ENCODE measurements around the gene NUP205.
"Not testable (repeated sequence)": the region's sequence is repeated elsewhere in the genome, so short reads cannot be mapped to it uniquely, and the experiment has no call there.

Gene NUP205

DNA sequence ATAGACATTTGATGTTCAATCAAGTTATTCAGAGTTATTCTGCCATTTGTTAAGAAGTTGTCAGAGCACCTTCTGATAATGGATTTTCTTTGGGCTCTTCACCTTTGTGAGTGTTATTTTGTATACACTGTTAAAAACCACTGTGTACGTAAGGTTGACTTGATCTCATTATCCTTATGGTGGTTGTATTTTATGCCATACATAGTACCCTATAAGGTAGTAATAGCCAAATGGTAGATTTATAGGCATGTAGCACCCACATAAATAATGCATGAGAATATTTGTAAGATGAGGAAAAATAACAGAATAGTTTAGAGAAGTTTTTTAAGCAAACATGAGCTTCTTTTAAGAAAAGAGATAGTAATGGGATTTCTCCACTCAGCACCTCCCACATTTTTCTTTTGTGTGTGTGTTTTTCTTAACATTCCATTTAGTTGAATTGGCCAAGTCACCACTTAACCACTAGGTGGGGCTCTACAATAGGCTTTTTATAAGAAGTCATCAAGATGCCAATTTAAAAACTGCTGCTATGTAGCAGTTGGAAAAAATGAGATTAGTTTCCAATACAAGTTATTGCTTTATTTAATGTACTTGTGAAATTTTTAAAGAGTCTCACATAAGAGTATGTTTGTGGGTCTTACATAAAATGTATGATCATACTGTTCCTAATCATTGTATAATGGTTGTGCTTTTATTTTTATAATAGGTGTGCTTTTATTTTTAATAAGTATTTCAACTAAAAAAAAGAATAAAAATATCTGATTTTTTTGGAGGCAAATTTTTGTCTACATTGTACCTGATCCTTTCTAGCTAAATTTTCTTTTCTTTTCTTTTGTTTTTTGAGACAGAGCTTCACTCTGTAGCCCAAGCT is 63.5 kb downstream of the NUP205 start:
- Histone ChIP-seq H3K36me3 (ENCODE audit: insufficient read depth, low read length) (peaks cover 98% of the 10 kb centered on the region), H3K4me3 (ENCODE audit: low read length) (no peak overlapping the region), H3K4me1 (ENCODE audit: insufficient read depth, low read length) (no peaks in the 10 kb centered on the region), H3K9me3 (ENCODE audit: insufficient read depth, low read depth, low read length) (no peaks in the 10 kb centered on the region), H3K27me3 (ENCODE audit: insufficient read depth, low read length) (no peaks in the 10 kb centered on the region), H3K27ac (ENCODE audit: low read depth, low read length) (no peak overlapping the region), H3K9ac (ENCODE audit: low read depth, low read length) (no peak overlapping the region)
- 83% methylated on average over 1 of the region's 1 CpG for WGBS

DNA sequence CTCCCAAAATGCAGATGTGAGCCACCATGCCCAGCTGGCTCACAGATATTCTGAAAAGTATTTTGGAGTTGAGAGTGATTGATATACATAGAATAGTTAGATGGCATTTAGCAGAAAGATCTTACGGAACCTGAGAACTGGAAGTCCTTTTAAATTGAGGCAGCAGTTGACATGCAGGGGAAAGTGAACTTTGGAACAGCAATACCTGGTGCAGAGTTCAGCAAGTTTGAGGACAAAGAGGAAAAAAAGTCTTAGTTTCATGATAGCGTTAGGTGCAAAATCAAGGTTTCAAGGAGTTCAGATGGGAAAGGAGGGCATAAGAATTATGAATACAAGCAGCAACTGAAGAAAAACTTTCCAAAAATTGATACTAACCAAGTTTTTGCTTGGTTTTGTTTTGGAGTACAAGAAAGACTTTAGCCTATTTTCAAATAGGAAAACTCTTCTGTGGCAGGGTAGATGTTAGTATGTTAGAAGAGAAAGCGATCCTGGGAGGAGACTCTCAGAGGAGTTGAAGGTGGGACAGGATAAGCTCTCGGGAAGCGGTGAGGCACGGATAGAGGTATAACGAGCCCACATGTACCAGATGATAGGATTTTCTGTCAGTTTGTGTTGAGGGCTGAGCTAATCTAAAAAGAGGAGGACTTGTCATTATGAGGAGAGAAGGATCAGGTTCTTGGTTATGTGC is 76.6 kb downstream of the NUP205 start:
- Histone ChIP-seq H3K9ac (ENCODE audit: low read depth, low read length) (no peak overlapping the region), H3K27me3 (ENCODE audit: insufficient read depth, low read length) (no peaks in the 10 kb centered on the region), H3K9me3 (ENCODE audit: insufficient read depth, low read depth, low read length) (no peaks in the 10 kb centered on the region), H3K4me1 (ENCODE audit: insufficient read depth, low read length) (no peaks in the 10 kb centered on the region), H3K4me3 (ENCODE audit: low read length) (no peak overlapping the region), H3K27ac (ENCODE audit: low read depth, low read length) (no peak overlapping the region), H3K36me3 (ENCODE audit: insufficient read depth, low read length) (peaks cover 98% of the 10 kb centered on the region)
- WGBS, result 97% methylated on average over 7 of the region's 7 CpGs

DNA sequence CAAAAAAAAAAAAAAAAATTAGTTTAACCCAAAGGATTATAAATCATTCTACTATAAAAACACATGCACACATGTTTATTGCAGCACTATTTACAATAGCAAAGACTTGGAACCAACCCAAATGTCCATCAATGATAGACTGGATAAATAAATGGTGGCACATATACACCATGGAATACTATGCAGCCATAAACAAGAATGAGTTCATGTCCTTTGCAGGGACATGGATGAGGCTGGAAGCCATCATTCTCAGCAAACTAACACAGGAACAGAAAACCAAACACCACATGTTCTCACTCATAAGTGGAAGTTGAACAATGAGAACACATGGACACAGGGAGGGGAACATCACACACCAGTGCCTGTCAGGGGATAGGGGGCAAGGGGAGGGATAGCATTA is 82.0 kb downstream of the NUP205 start:
- not testable (repeated sequence) for H3K9ac ChIP-seq (ENCODE audit: low read depth, low read length); H3K4me1 ChIP-seq (ENCODE audit: insufficient read depth, low read length)
- H3K36me3 ChIP-seq (ENCODE audit: insufficient read depth, low read length), result peaks cover 100% of the 10 kb centered on the region

DNA sequence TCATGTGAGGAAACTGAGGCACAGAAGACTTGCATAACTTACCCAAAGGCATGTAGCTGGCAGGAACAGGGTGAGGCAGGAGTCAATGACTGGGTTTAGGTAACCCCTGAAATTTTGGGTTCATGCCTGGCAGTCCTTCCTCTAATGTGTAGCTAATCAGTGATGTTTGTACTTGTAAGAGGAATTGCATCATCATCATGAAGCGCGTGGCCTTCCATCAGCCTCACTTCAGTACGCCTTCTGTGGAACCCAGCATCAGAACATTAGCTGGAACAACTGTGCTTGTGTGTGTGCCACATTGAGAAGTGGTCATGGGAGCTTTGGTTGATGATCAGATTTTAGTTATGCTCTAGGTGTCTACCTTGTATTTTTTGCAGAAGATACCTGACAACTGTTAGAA is 86.4 kb downstream of the NUP205 start:
- H3K4me1 ChIP-seq (ENCODE audit: insufficient read depth, low read length), result no peaks in the 10 kb centered on the region
- H3K27ac ChIP-seq (ENCODE audit: low read depth, low read length), result no peak overlapping the region
- 96% methylated on average over 3 of the region's 3 CpGs for WGBS
- H3K9me3 ChIP-seq (ENCODE audit: insufficient read depth, low read depth, low read length), result no peaks in the 10 kb centered on the region
- no peak overlapping the region for H3K9ac ChIP-seq (ENCODE audit: low read depth, low read length)
- no peak overlapping the region for H3K4me3 ChIP-seq (ENCODE audit: low read length)
- H3K27me3 ChIP-seq (ENCODE audit: insufficient read depth, low read length), result no peaks in the 10 kb centered on the region
- H3K36me3 ChIP-seq (ENCODE audit: insufficient read depth, low read length), result peaks cover 100% of the 10 kb centered on the region

More for the DNA sequence above, 82.0 kb downstream of the NUP205 start:
- H3K9me3 ChIP-seq (ENCODE audit: insufficient read depth, low read depth, low read length); H3K4me3 ChIP-seq (ENCODE audit: low read length); H3K27ac ChIP-seq (ENCODE audit: low read depth, low read length); H3K27me3 ChIP-seq (ENCODE audit: insufficient read depth, low read length): not testable (repeated sequence)

DNA sequence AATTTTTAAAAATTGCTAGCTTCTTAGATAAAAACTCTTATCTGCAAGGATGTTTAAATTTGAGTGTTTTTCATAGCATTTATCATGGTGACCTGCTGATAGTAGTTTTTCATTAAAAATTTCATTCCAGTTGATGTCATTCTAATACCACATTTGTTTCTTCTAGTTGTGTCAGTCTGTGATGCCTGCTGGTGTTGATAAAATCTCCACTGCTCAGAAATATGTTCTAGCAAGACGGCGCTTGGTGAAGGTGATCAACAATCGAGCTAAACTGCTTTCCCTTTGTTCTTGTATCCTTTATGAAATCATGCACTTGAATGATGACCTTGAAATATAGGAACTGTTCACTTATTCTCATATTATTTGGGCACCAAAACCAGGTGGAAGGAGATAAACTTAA is 87.0 kb downstream of the NUP205 start:
- WGBS, result 100% methylated on average over 3 of the region's 3 CpGs
- Histone ChIP-seq H3K4me1 (ENCODE audit: insufficient read depth, low read length) (no peaks in the 10 kb centered on the region), H3K36me3 (ENCODE audit: insufficient read depth, low read length) (peaks cover 100% of the 10 kb centered on the region), H3K9ac (ENCODE audit: low read depth, low read length) (no peak overlapping the region), H3K27ac (ENCODE audit: low read depth, low read length) (no peak overlapping the region), H3K27me3 (ENCODE audit: insufficient read depth, low read length) (no peaks in the 10 kb centered on the region), H3K9me3 (ENCODE audit: insufficient read depth, low read depth, low read length) (no peaks in the 10 kb centered on the region), H3K4me3 (ENCODE audit: low read length) (no peak overlapping the region)

DNA sequence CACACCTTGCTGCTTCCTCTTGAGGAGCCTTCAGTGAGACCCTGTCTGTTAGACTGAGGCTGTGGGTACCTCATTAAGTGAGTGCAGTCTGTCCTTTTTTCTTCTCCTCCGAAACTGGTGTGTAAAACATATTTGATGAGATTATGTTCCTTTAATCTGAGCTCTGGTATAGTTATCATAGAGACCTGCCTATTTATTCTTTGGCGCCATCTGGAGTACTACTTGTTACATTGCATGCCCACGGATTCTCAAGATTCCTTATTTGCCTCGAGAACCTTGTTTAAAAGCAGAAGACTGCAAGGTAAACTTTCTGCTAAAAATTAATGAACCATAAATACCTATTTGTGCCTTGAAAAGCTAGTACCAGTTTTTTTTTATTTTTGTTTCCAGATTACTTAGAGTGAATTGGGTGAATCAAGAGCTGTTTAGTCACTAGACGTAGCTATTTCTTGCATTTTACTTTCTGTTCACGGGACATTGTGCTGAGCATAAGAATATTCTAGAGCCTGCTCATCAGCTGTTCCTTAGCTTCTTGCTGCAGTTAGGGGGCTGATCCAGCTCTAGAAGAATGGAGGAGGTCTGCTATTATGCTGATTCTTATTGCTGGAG is 87.7 kb downstream of the NUP205 start:
- Histone ChIP-seq H3K36me3 (ENCODE audit: insufficient read depth, low read length) (peaks cover 94% of the 10 kb centered on the region), H3K9ac (ENCODE audit: low read depth, low read length) (no peak overlapping the region), H3K4me1 (ENCODE audit: insufficient read depth, low read length) (no peaks in the 10 kb centered on the region), H3K9me3 (ENCODE audit: insufficient read depth, low read depth, low read length) (no peaks in the 10 kb centered on the region), H3K27ac (ENCODE audit: low read depth, low read length) (no peak overlapping the region), H3K4me3 (ENCODE audit: low read length) (no peak overlapping the region), H3K27me3 (ENCODE audit: insufficient read depth, low read length) (no peaks in the 10 kb centered on the region)
- 77% methylated on average over 6 of the region's 6 CpGs for WGBS

DNA sequence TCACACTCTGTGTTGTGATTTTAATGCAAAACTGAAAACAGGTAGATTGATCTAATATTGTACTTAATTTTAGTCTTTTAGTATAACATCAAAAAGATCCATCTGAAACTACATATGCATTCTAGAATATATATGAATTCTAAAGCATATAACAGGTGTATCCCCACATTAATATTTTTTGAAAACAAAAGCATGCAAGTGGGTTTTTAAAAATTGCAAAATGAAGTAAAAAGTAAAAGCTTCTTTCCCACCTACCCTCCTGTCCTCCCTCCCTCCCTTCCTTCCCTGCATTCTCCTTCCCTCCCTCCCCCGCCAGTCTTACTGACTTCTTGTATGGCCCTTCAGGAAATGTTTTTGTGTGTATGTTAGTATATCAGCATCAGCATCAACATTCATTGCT is 90.0 kb downstream of the NUP205 start:
- Histone ChIP-seq H3K27ac (ENCODE audit: low read depth, low read length) (no peak overlapping the region), H3K9me3 (ENCODE audit: insufficient read depth, low read depth, low read length) (no peaks in the 10 kb centered on the region), H3K4me3 (ENCODE audit: low read length) (no peak overlapping the region), H3K9ac (ENCODE audit: low read depth, low read length) (no peak overlapping the region), H3K4me1 (ENCODE audit: insufficient read depth, low read length) (no peaks in the 10 kb centered on the region), H3K27me3 (ENCODE audit: insufficient read depth, low read length) (no peaks in the 10 kb centered on the region), H3K36me3 (ENCODE audit: insufficient read depth, low read length) (peaks cover 78% of the 10 kb centered on the region)
- no CpG with 5 or more reads among the region's 1 CpG for WGBS

DNA sequence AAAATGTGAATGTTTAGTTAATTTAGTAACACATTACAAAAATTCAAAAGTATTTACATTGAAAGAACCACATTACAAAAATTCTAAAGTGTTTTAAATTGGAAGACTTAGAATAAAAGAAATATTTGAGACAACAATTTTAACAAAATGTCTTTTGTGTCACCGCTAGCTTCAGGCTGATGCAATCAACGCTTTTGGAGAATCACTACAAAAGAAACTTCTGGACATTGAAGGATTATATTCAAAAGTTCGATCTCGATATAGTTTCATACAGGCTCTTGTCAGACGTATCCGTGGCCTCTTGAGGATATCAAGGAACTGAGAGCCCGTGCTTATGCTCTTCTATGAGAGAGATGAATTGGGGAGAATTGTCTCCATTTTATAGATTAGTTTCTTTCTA is 90.5 kb downstream of the NUP205 start:
- Histone ChIP-seq H3K36me3 (ENCODE audit: insufficient read depth, low read length) (peaks cover 73% of the 10 kb centered on the region), H3K27me3 (ENCODE audit: insufficient read depth, low read length) (no peaks in the 10 kb centered on the region), H3K9me3 (ENCODE audit: insufficient read depth, low read depth, low read length) (no peaks in the 10 kb centered on the region), H3K4me1 (ENCODE audit: insufficient read depth, low read length) (0 out of 2 replicates have a peak, but pooled peaks cover 3% of the 10 kb centered on the region), H3K27ac (ENCODE audit: low read depth, low read length) (no peak overlapping the region), H3K9ac (ENCODE audit: low read depth, low read length) (no peak overlapping the region), H3K4me3 (ENCODE audit: low read length) (no peak overlapping the region)
- WGBS, result 98% methylated on average over 7 of the region's 7 CpGs

DNA sequence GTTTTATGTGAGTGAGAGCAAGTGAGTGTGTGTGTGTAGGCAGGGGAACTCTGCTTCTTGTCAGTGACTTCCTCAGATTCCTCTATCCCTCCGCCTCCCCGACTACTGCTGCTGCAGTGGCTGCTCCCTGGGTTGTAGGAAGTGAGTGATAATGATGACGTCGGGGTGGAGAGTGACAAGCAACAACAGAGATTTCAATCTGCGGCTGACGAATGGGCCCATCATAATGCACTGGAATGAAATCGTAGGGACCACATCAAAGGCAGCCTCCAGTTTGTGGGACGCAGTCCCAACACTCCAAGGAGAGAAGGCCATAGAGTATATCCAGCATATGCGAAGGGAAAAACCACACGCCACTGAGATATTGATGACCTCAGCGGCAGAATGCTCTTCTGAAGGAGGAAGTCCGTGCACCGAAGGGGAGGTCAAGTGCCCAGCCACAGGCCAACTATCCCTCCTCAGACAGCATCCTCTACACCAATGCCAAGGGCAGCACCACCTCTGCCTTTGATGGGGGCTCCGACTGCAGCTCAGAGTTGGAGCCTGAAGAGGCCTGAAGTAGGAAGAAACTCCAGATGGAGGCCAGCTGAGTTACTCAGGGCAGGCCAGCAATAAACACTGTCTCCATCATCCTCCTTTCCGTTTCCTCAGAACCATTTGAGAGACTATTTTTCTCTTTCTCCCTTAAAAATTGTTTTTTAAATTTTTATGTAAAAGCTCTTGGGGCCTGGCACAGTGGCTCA is 93.3 kb downstream of the NUP205 start:
- Histone ChIP-seq H3K36me3 (ENCODE audit: insufficient read depth, low read length) (peaks cover 45% of the 10 kb centered on the region), H3K9ac (ENCODE audit: low read depth, low read length) (no peak overlapping the region), H3K9me3 (ENCODE audit: insufficient read depth, low read depth, low read length) (no peaks in the 10 kb centered on the region), H3K27ac (ENCODE audit: low read depth, low read length) (peak overlapping the region; percentile 30; the same call in 1 of the 2 replicates), H3K27me3 (ENCODE audit: insufficient read depth, low read length) (no peaks in the 10 kb centered on the region), H3K4me1 (ENCODE audit: insufficient read depth, low read length) (0 out of 2 replicates have a peak, but pooled peaks cover 6% of the 10 kb centered on the region), H3K4me3 (ENCODE audit: low read length) (no peak overlapping the region)
- WGBS, result 90% methylated on average over 15 of the region's 15 CpGs

DNA sequence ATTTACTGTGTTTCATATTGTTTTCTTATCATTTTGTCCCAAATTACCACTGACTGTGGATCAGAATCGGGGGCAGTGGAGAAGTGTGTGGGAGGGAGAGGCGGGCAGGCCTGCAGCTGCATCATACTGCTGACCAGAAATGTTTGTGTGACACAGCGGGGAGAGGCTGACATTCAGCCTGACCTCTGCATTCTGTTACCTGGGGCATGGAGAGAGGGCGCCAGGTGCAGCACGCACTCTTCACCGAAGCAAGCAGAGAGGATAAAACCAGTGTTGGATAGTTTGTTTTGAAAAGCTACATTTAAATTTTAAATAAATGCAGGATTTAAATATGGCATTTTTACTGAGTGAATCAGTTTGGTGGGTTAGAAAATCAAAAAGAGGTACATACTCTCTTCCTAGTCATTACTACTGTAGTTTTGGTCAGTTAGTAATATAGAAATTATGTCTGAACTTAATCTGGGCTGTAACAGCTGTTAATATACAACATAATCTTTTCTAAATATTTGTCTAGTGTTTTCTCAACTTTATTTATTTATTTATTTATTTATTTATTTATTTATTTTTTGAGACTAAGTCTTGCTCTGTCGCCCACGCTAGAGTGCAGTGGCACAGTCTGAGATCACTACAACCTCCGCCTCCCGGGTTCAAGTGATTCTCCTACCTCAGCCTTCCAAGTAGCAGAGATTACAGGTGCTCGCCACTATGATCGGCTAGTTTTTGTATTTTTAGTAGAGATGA is 95.8 kb downstream of the NUP205 start:
- no peaks in the 10 kb centered on the region for H3K27me3 ChIP-seq (ENCODE audit: insufficient read depth, low read length)
- H3K36me3 ChIP-seq (ENCODE audit: insufficient read depth, low read length), result peaks cover 20% of the 10 kb centered on the region
- H3K9ac ChIP-seq (ENCODE audit: low read depth, low read length), result no peak overlapping the region
- no peak overlapping the region for H3K27ac ChIP-seq (ENCODE audit: low read depth, low read length)
- H3K9me3 ChIP-seq (ENCODE audit: insufficient read depth, low read depth, low read length), result no peaks in the 10 kb centered on the region
- no peak overlapping the region for H3K4me3 ChIP-seq (ENCODE audit: low read length)
- H3K4me1 ChIP-seq (ENCODE audit: insufficient read depth, low read length), result 0 out of 2 replicates have a peak, but pooled peaks cover 6% of the 10 kb centered on the region
- 89% methylated on average over 10 of the region's 12 CpGs for WGBS
